HG03175 (cell line): ENCODE results near the gene DCDC2C.

Source experiments
- ATAC-seq: cut with Tn5 transposase; IDR thresholded peaks from one replicate; pipeline ENCODE4 v1.9.1; 2021; ENCODE audit warnings: mild to moderate bottlenecking, moderate library complexity; ENCODE audit not compliant: unreplicated experiment

The DCDC2C gene

GRCh38 chr2:3708576-3708975 lies 5.2 kb downstream of the DCDC2C start:
- no peak for ATAC-seq

- no peak for ATAC-seq
Measured at GRCh38 chr2:3709225-3709624, 5.8 kb downstream of the DCDC2C start.

DNA sequence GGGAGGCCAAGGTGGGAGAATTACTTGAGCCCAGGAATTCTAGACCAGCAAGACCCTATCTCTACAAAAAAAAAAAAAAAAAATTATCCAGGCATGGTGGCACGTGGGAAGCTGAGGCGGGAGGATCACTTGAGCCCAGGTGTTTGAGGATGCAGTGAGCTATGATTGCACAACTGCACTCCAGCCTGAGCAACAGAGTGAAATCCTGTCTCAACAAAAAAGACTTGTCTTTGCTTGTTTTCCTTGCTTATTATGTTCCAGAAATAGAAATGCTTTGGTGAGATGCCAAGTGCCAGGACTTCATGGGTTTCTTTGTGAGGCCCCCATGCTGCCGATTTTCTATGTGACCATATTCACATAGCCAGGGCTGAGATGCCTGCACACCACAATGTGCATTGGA lies 9.0 kb downstream of the DCDC2C start:
- ATAC-seq, result no peak

DNA sequence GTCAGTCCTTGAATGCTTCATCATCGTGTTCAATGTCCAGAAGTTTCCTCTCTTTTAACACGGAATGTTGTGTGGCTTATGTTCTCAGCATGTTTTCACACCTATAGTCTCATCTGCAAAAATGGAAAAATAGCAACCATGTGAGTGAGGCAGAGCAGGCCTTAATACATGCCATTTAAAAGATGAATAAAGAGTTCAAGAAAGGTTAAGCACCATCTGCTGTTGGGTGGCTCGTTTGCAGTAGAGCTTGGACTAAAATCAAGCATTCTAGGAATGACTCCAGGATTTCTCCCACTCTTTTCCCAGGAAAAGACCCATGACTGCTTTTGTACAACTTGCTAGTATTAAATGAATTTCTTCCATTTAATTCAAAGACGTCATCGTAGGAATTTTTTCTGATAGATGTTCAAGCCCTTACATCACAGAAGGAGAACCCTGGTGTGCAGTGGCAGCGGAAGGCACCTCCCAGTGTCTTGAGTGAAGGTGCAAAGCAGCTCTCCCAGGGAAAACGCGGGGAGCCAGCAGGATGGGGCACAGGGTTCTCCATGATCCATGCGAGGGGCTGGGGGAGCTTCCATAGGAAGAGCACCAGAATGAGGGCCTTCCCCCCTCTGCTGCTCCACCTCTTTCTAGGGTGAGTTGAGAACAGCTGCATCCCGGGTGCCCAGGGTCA lies 9.6 kb downstream of the DCDC2C start:
- ATAC-seq, result no peak

GRCh38 chr2:3718679-3719078 lies 15.3 kb downstream of the DCDC2C start:
- ATAC-seq, result no peak

- ATAC-seq, result no peak
Measured at GRCh38 chr2:3725002-3725401, 21.6 kb downstream of the DCDC2C start.

DNA sequence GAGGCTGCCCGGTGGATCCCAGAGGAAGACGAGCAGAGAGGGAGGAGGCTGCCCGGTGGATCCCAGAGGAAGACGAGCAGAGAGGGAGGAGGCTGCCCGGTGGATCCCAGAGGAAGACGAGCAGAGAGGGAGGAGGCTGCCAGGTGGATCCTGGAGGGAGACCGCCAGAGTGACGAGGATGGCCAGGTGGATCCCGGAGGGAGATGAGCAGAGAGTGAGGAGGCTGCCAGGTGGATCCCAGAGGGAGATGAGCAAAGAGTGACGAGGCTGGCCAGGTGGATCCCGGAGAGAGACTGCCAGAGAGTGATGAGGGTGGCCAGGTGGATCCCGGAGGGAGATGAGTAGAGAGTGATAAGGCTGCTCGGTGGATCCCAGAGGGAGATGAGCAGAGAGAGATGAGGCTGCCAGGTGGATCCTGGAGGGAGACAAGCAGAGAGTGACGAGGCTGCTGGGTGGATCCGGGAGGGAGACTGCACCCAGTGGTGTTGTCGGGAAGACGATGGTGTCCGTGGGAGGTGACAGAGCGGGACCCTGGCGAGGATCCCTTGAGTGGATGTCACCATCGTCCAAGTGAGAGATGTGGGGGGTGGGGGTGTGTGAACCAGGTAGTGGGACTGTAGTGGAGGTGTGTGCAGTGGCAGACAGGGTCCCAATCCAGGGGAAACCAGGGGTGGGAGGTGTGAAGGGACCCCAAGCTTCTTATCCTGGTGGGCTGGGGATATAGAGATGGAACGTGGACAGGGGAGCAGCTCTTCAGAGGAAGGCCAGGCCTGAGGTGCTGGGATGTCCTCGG lies 22.3 kb downstream of the DCDC2C start:
- ATAC-seq, result no peak

GRCh38 chr2:3726511-3726910 lies 23.1 kb downstream of the DCDC2C start:
- ATAC-seq, result no peak

- no peak for ATAC-seq
Measured at GRCh38 chr2:3727397-3728045, 24.1 kb downstream of the DCDC2C start.

DNA sequence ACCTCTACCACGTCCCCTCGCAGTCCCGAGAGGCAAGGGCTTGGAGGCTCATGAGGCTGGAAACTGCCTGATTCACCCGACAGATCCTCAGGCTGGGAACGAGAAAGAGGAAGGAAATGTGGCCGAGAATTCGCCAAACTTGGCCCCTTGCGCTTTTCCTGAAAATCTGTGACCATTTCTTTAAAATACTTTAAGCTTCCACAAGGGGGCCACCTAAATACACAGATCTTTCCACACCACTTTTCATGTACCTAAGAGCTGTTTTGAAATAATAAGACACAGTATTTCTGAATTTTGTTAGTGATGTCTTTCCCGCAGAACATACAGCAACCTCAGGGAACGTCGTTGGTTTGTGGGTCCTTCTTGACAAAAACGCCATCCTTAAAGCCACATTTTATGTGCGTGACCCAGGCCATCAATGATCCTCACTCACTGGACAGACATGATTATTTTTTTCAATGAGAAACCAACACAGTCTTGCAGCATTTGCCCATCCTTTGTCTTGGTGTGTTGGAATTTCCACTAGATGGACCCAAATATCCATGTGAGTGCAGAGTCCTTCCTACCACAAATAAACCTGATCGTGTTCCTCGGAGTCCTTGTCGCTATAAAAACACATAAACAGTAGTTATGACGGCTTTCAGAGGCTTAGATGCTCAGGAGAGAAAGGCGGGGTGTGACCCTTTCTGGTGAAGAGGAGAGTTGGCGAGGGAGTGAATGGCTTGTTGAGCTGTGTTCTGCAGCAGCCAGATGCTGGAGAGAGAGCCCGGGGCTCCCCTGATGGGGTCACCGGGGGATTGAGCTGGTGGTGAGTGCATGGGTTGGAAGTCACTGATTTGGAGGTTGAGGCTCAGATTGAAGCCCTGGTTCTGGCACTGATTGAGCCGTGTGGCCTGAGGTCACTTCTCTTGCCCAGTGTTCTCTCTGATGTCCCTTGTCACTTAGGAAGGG lies 25.0 kb downstream of the DCDC2C start:
- no peak for ATAC-seq

DNA sequence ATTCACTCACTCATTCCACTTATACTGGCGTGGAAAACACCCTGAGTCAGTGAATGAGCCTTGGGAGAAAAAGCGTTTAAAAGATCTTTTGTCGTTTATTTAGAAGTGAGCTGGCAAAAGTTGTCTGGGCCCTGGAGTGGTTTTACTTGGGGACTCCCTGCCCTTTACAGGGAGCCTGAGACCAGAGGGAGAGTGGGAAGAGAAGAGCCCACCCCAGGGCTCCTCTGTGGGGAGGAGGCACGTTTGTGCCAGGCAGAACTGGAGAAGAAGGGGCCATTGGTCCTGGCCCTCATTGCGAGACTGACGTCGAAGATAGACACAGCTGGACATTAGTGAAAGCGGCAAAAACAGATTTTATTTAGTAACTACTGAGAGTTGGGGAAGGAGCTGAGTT lies 25.7 kb downstream of the DCDC2C start:
- ATAC-seq, result no peak

GRCh38 chr2:3729786-3730185 lies 26.4 kb downstream of the DCDC2C start:
- ATAC-seq, result no peak

DNA sequence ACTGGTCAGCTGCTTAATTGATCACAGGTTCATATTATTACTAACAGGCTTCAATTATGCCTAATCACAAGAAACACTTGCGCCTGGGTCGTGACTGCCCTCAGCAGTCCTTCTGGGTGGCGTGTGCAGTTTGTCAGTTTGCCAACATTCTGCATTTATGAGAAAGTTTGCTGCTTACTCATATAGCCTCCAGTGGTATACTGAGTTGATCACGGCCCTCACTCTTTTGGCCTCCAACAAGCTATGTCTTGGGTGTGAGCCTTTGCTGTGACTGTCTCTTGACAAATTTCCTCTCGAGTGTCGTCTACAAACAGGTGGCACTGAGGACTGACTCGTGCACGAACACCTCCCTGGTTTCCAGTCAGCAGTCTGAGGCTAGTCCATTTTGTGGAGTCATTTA lies 27.3 kb downstream of the DCDC2C start:
- ATAC-seq, result no peak

- no peak for ATAC-seq
Measured at GRCh38 chr2:3731829-3732228, 28.5 kb downstream of the DCDC2C start.

- no peak for ATAC-seq
Measured at GRCh38 chr2:3736112-3736511, 32.7 kb downstream of the DCDC2C start.

DNA sequence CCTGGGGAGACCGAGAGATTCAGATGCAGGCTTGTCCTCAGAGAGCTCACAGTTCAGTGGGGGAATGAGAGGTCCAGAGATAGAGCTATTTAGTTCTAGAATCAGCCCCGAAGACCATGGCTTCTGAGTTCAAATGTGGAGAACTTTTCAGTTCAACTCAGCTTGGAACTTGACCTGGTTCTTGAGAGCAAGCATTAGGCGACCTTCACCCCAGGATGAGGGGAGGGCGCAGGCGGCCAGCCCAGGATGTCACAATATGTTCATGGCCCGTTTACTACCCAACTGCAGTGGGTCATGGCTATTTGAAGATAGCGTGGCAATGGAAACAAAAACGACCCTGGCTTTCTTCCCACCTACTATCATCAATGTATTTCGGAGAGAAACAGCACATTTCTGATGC lies 33.8 kb downstream of the DCDC2C start:
- no peak for ATAC-seq

DNA sequence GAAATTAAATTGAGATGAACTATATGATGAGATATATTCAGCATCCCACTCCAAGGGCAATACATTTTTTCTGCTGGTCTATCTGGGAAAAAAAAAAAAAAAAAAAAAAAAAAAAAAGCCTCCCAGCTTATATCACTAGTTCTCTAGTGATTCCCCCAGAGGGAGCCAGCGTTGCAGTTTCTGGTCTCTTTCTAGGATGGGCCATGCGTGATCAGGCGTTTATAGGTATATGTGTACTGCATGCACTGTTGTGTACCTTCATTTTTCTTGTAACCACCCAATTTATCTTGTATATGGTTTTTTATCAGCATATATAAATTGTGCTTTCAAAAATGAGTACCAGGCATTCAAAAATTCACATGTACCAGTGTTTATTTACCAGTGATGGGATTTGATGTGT lies 35.1 kb downstream of the DCDC2C start:
- no peak for ATAC-seq

DNA sequence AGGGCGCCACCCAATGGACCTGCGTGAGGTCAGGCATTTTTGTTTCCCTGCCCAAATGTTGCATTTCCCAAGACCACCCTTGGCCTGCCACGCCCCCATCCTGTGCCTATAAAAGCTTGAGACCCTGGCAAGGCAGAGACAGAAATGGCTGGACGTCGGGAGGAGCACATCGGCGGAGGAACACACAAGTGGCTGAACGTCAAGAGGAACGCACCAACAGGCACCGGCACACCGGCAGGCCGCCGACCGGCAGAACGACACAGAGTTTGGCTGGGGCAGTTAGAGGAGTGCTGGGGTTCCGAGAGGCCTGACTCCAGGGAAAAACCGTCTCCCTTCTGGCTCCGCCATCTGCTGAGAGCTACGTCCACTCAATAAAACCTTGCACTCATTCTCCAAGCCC lies 35.9 kb downstream of the DCDC2C start:
- ATAC-seq, result no peak

- no peak for ATAC-seq
Measured at GRCh38 chr2:3741396-3741795, 38.0 kb downstream of the DCDC2C start.

DNA sequence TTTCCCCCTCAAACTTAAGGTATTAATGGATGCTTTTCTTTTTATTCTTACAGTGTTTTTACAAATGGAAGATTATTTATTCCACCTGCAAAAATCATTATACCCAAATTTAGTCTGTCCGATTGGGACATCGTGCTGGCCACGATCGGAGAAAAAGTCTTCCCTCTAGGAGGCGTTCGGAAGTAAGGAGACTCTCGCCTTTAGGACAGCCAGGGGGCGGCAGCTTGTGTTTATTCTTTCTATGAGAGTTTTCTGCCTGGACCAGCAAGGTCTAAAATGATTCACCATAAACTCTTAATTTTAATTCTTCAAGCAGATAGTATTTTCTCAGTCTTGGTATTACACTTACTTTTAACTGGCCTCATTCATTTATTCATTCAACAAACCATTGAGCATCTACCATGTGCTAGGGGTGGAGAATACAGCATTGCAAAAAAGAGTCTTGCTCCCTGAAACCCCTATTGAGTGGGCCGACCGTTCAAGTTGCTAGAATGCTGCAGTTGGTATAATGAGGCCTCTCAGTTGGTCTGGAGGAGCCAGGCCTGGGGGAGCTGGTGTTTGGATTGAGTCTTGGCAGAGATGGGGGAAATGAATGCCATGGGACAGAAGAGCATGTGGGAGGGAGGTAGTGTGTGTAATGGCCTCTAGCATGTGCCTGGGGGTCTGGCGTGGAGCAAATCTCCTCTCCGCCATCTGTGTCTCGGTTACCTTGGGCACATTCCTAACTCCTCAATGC lies 38.7 kb downstream of the DCDC2C start:
- no peak for ATAC-seq
